ENCODE measurements around the gene RCBTB2.

RCBTB2 gene

GRCh38 chr13:48530833-48531232 lies 2.0 kb downstream of the RCBTB2 start:
- TF ChIP-seq EP300 (IDR thresholded peaks at IDR 0.05; ENCODE audit: borderline replicate concordance): no peak
- TF ChIP-seq ZBTB7A (IDR thresholded peaks at IDR 0.05; ENCODE audit: low read depth): no peak
- no peak for TF ChIP-seq CEBPB (IDR thresholded peaks at IDR 0.05)
- TF ChIP-seq NFIC (IDR thresholded peaks at IDR 0.05): no peak
- TF ChIP-seq TCF12 (IDR thresholded peaks at IDR 0.05; ENCODE audit: low read depth): no peak
- no peak for TF ChIP-seq MAX (IDR thresholded peaks at IDR 0.05)
- TF ChIP-seq USF1 (IDR thresholded peaks at IDR 0.05): no peak
- no peak for TF ChIP-seq TEAD4 (IDR thresholded peaks at IDR 0.05)

GRCh38 chr13:48528720-48529119 lies 4.2 kb downstream of the RCBTB2 start:
- TF ChIP-seq EGR1 (IDR thresholded peaks at IDR 0.05) (no peak), YY1 (IDR thresholded peaks at IDR 0.05; ENCODE audit: low read depth) (no peak), TAF1 (IDR thresholded peaks at IDR 0.05; ENCODE audit: low read depth) (no peak), CREB1 (IDR thresholded peaks at IDR 0.05; ENCODE audit: low read depth) (no peak), FOXM1 (IDR thresholded peaks at IDR 0.05; ENCODE audit: borderline replicate concordance, low read depth) (no peak), ZBTB7A (IDR thresholded peaks at IDR 0.05; ENCODE audit: low read depth) (no peak), RAD21 (IDR thresholded peaks at IDR 0.05; ENCODE audit: low read depth) (no peak), NFIC (IDR thresholded peaks at IDR 0.05) (no peak), TEAD4 (IDR thresholded peaks at IDR 0.05) (no peak), TCF12 (IDR thresholded peaks at IDR 0.05; ENCODE audit: low read depth) (no peak), CEBPB (IDR thresholded peaks at IDR 0.05) (no peak), EP300 (IDR thresholded peaks at IDR 0.05; ENCODE audit: borderline replicate concordance) (no peak), USF1 (IDR thresholded peaks at IDR 0.05) (no peak), MAX (IDR thresholded peaks at IDR 0.05) (no peak), REST (IDR thresholded peaks at IDR 0.05; ENCODE audit: low read depth) (no peak)

GRCh38 chr13:48527955-48528354 lies 4.9 kb downstream of the RCBTB2 start:
- TF ChIP-seq TAF1 (IDR thresholded peaks at IDR 0.05; ENCODE audit: low read depth) (no peak), NFIC (IDR thresholded peaks at IDR 0.05) (no peak), EGR1 (IDR thresholded peaks at IDR 0.05) (no peak), USF1 (IDR thresholded peaks at IDR 0.05) (no peak), TEAD4 (IDR thresholded peaks at IDR 0.05) (no peak), TCF12 (IDR thresholded peaks at IDR 0.05; ENCODE audit: low read depth) (no peak), REST (IDR thresholded peaks at IDR 0.05; ENCODE audit: low read depth) (no peak), CEBPB (IDR thresholded peaks at IDR 0.05) (no peak), MAX (IDR thresholded peaks at IDR 0.05) (no peak), FOXM1 (IDR thresholded peaks at IDR 0.05; ENCODE audit: borderline replicate concordance, low read depth) (no peak), ZBTB7A (IDR thresholded peaks at IDR 0.05; ENCODE audit: low read depth) (no peak), YY1 (IDR thresholded peaks at IDR 0.05; ENCODE audit: low read depth) (no peak), RAD21 (IDR thresholded peaks at IDR 0.05; ENCODE audit: low read depth) (no peak)

GRCh38 chr13:48526286-48526685 lies 6.6 kb downstream of the RCBTB2 start:
- TF ChIP-seq USF1 (IDR thresholded peaks at IDR 0.05): no peak
- no peak for TF ChIP-seq RAD21 (IDR thresholded peaks at IDR 0.05; ENCODE audit: low read depth)
- TF ChIP-seq ZBTB7A (IDR thresholded peaks at IDR 0.05; ENCODE audit: low read depth): no peak
- no peak for TF ChIP-seq YY1 (IDR thresholded peaks at IDR 0.05; ENCODE audit: low read depth)
- no peak for TF ChIP-seq MAX (IDR thresholded peaks at IDR 0.05)
- no peak for TF ChIP-seq CREB1 (IDR thresholded peaks at IDR 0.05; ENCODE audit: low read depth)
- no peak for TF ChIP-seq FOXM1 (IDR thresholded peaks at IDR 0.05; ENCODE audit: borderline replicate concordance, low read depth)
- no peak for TF ChIP-seq TEAD4 (IDR thresholded peaks at IDR 0.05)
- TF ChIP-seq REST (IDR thresholded peaks at IDR 0.05; ENCODE audit: low read depth): no peak
- no peak for TF ChIP-seq EP300 (IDR thresholded peaks at IDR 0.05; ENCODE audit: borderline replicate concordance)
- no peak for TF ChIP-seq NFIC (IDR thresholded peaks at IDR 0.05)
- no peak for TF ChIP-seq TCF12 (IDR thresholded peaks at IDR 0.05; ENCODE audit: low read depth)
- no peak for TF ChIP-seq CEBPB (IDR thresholded peaks at IDR 0.05)

Data from Ishikawa (cell line).